SK-N-SH (cell line): ENCODE results near the gene PDGFB. TPM values are rescaled to one million over a fixed set of nuclear protein-coding genes. Genes with fewer than 3 reads are reported as not detected.

ENCODE experiments used
- CTCF ChIA-PET: fragments of 300-600, 350-600 bp; formaldehyde crosslinking; extraction: SDS; loops from one replicate; lab custom pipeline; 2021; lab: Yijun Ruan, JAX
- POLR2A ChIA-PET: fragments of 350-600 bp; sonication (Branson Sonifier 250); formaldehyde crosslinking; extraction: SDS; loops from one replicate; lab custom pipeline; 2020; ENCODE audit warnings: antibody characterized with exemption, inconsistent platforms; lab: Yijun Ruan, JAX
- DNase-seq: peaks from one replicate; pipeline ENCODE4 v3.0.0; 2012
- H2AFZ ChIP-seq: fragments of 200-600 bp; sonication (generic); 2 replicates; pipeline ENCODE4 v1.8.1; 2016; ENCODE audit warnings: antibody characterized with exemption, mild to moderate bottlenecking, low read depth
- H3F3A ChIP-seq: fragments of 200-600 bp; sonication (generic); replicated peaks from 2 replicates; pipeline ENCODE3; 2016; ENCODE audit warnings: antibody characterized with exemption, mild to moderate bottlenecking; ENCODE audit not compliant: insufficient read depth
- H3K27ac ChIP-seq, 2 experiments: fragments of 200-500 bp in 1 of 2; fragments of 200-600 bp in 1 of 2; sonication (Bioruptor generic) in 1 of 2; sonication (generic), shearing (Covaris generic) in 1 of 2; 2 replicates each; pipeline versions ENCODE4 v1.5.1 to v1.6.1; 2014 to 2016; ENCODE audit warnings: low read depth in 2 of 2, inconsistent platforms in 1 of 2, low read length in 1 of 2, mild to moderate bottlenecking in 1 of 2, mixed read lengths in 1 of 2
- H3K27me3 ChIP-seq: fragments of 200-600 bp; sonication (generic), shearing (Covaris generic); 2 replicates; pipeline ENCODE4 v1.6.1; 2016; ENCODE audit warnings: mixed run types; ENCODE audit not compliant: insufficient read depth
- H3K36me3 ChIP-seq, 2 experiments: fragments of 200-500 bp in 1 of 2; fragments of 200-600 bp in 1 of 2; sonication (Bioruptor generic) in 1 of 2; sonication (generic) in 1 of 2; replicated peaks in 1 of 2; 2 replicates each; pipeline versions ENCODE3 to v1.5.1; 2014 to 2016; ENCODE audit warnings: low read length in 1 of 2, mild to moderate bottlenecking in 1 of 2; ENCODE audit not compliant: insufficient read depth in 2 of 2, control insufficient read depth in 1 of 2
- H3K4me1 ChIP-seq, 2 experiments: fragments of 200-500 bp in 1 of 2; fragments of 200-600 bp in 1 of 2; sonication (Bioruptor generic) in 1 of 2; sonication (generic), shearing (Covaris generic) in 1 of 2; 2 replicates each; pipeline versions ENCODE4 v1.5.1 to v1.6.1; 2014 to 2016; ENCODE audit warnings: low read depth in 1 of 2, low read length in 1 of 2, mixed run types in 1 of 2; ENCODE audit not compliant: insufficient read depth in 2 of 2, control insufficient read depth in 1 of 2
- H3K4me2 ChIP-seq: fragments of 200-600 bp; sonication (generic), shearing (Covaris generic); 2 replicates; pipeline ENCODE4 v1.6.1; 2017; ENCODE audit warnings: mixed run types
- H3K4me3 ChIP-seq, 2 experiments: fragments of 200-500 bp in 1 of 2; fragments of 200-600 bp in 1 of 2; sonication (Bioruptor generic) in 1 of 2; sonication (generic), shearing (Covaris generic) in 1 of 2; 2 replicates each; pipeline versions ENCODE4 v1.5.1 to v1.8.1; 2014 to 2016; ENCODE audit warnings: low read depth in 2 of 2, inconsistent platforms in 1 of 2, low read length in 1 of 2, mild to moderate bottlenecking in 1 of 2, mixed read lengths in 1 of 2, moderate library complexity in 1 of 2
- H3K79me2 ChIP-seq: fragments of 200-600 bp; sonication (generic); 2 replicates; pipeline ENCODE4 v1.8.1; 2017; ENCODE audit warnings: mild to moderate bottlenecking; ENCODE audit not compliant: insufficient read depth
- H3K9ac ChIP-seq: fragments of 200-600 bp; sonication (generic); 2 replicates; pipeline ENCODE4 v1.6.1; 2017; ENCODE audit warnings: mixed run types
- H3K9me2 ChIP-seq: fragments of 200-600 bp; sonication (generic); 2 replicates; pipeline ENCODE4 v1.6.1; 2017; ENCODE audit warnings: mixed run types
- H3K9me3 ChIP-seq: fragments of 200-600 bp; sonication (generic); 2 replicates; pipeline ENCODE4 v1.6.1; 2017; ENCODE audit warnings: mixed run types, mild to moderate bottlenecking, moderate library complexity
- H4K20me1 ChIP-seq: fragments of 200-600 bp; sonication (generic); 2 replicates; pipeline ENCODE4 v1.6.1; 2017; ENCODE audit warnings: mild to moderate bottlenecking, mixed run types; ENCODE audit not compliant: insufficient read depth
- CTCF ChIP-seq: fragments of 200-600 bp; sonication (generic); IDR thresholded peaks from 2 replicates; pipeline ENCODE4 v1.6.1; 2017; ENCODE audit warnings: antibody characterized with exemption, mild to moderate bottlenecking, moderate library complexity
- EP300 ChIP-seq, 2 experiments: IDR thresholded peaks; 2 replicates each; pipeline versions ENCODE4 v1.4.0 to v1.6.1; 2012; ENCODE audit warnings: borderline replicate concordance in 1 of 2, low read depth in 1 of 2, low read length in 1 of 2
- FOXJ3 ChIP-seq: sonication (generic); formaldehyde crosslinking; IDR thresholded peaks from 2 replicates; pipeline ENCODE4 v1.5.1; 2020; ENCODE audit warnings: mild to moderate bottlenecking, missing genetic modification reagents
- MXI1 ChIP-seq: IDR thresholded peaks from 2 replicates; pipeline ENCODE4 v1.6.1; 2012; ENCODE audit warnings: mild to moderate bottlenecking, low read depth, low read length, improper control_type of control experiment
- NFIC ChIP-seq: IDR thresholded peaks from 2 replicates; pipeline ENCODE4 v1.4.0; 2012; ENCODE audit warnings: borderline replicate concordance
- NRF1 ChIP-seq: IDR thresholded peaks from 2 replicates; pipeline ENCODE4 v1.6.1; 2012; ENCODE audit warnings: low read depth, mild to moderate bottlenecking, low read length
- PBX3 ChIP-seq: IDR thresholded peaks from 2 replicates; pipeline ENCODE4; 2012
- RAD21 ChIP-seq: IDR thresholded peaks from 2 replicates; pipeline ENCODE4 v1.6.1; 2012; ENCODE audit warnings: mild to moderate bottlenecking, low read length
- RCOR1 ChIP-seq: fragments of 150-350 bp; IDR thresholded peaks from 2 replicates; pipeline ENCODE4 v1.6.1; 2017; ENCODE audit warnings: antibody characterized with exemption, low read length
- RFX5 ChIP-seq: IDR thresholded peaks from 2 replicates; pipeline ENCODE4 v1.6.1; 2012; ENCODE audit warnings: mild to moderate bottlenecking, improper control_type of control experiment, low read length
- TAF1 ChIP-seq: IDR thresholded peaks from 2 replicates; pipeline ENCODE4 v1.6.1; 2012; ENCODE audit warnings: low read depth, mild to moderate bottlenecking, low read length, moderate library complexity, borderline replicate concordance
- TCF12 ChIP-seq: IDR thresholded peaks from 2 replicates; pipeline ENCODE4 v1.4.0; 2012
- TEAD4 ChIP-seq: IDR thresholded peaks from 2 replicates; pipeline ENCODE4 v1.4.0; 2012; ENCODE audit warnings: mild to moderate bottlenecking, borderline replicate concordance; ENCODE audit not compliant: insufficient read depth
- WGBS: methylation state at CpG from one replicate; pipeline ENCODE4 v1.1.6; 2017; ENCODE audit warnings: low lambda C conversion rate; 5-methylcytosine and 5-hydroxymethylcytosine counted together
- polyA plus RNA-seq, 3 experiments: library from polyadenylated mRNA; depleted of rRNA; stranded (reverse); fragments of >200 nt; gene quantifications; 2 replicates each; pipeline ENCODE4 v1.2.3, GENCODE V29; 2012
- TF ChIP-seq, protein P1 (sequence below): IDR thresholded peaks from 2 replicates; pipeline ENCODE4 v1.4.0; 2012; ENCODE audit warnings: low read depth
- TF ChIP-seq, protein P2 (sequence below): fragments of 150-350 bp; IDR thresholded peaks from 2 replicates; pipeline ENCODE4 v1.6.1; 2016; ENCODE audit warnings: mild to moderate bottlenecking, low read depth, low read length

PDGFB gene
- polyA plus RNA-seq, 1 of the 3 experiments (the other 2 are of a cell fraction): 0.44 TPM

DNA sequence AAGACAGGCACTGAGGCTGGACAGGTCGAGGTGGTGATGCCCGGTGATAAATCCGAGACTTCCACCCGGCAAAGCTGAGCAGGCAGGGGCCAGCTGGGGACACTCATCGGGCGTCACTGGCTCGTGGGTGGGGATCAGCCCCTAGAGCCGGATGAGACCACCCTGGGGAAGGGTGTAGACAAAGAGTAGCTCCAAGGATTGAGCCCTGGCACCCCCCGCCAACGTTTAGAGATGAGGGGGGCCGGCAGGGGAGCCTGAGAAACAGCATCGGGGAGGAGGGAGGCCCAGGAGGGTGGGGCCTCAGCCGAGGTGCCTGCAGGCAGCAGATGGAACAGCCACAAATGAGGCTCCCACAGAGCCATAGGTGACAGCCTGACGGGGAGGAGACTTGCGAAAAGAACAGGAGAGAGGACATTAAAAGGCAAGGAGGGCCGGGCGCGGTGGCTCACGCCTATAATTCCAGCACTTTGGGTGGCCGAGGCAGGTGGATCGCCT is 64.9 kb downstream of the PDGFB start:
- H4K20me1 ChIP-seq: no peaks in the 10 kb centered on the region
- CTCF ChIA-PET: interaction anchor here (1.3 kb wide), 1 partner anchor 9 kb away, joined by 3 read pairs; no protein-coding TSS in a partner anchor
- H2AFZ ChIP-seq: no peak overlapping the region
- H3K4me1 ChIP-seq: peaks cover 0 to 5% of the 10 kb centered on the region in 2 experiments; a peak in 1 of 4 replicates
- peaks cover 4% of the 10 kb centered on the region for H3F3A ChIP-seq
- H3K79me2 ChIP-seq: no peaks in the 10 kb centered on the region
- 88% methylated on average over 18 of the region's 21 CpGs for WGBS
- DNase-seq: no peak
- no peaks in the 10 kb centered on the region for H3K27me3 ChIP-seq
- no peaks in the 10 kb centered on the region for H3K36me3 ChIP-seq
- POLR2A ChIA-PET: interaction anchor here (0.9 kb wide), 1 partner anchor 140 kb away, joined by 3 read pairs; the partner anchor contains the start of gene RPL3
- no peaks in the 10 kb centered on the region for H3K9me2 ChIP-seq
- no peak overlapping the region for H3K9ac ChIP-seq
- TF ChIP-seq, protein P1, sequence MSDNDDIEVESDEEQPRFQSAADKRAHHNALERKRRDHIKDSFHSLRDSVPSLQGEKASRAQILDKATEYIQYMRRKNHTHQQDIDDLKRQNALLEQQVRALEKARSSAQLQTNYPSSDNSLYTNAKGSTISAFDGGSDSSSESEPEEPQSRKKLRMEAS: no peak
- no peak for TF ChIP-seq TAF1
- TF ChIP-seq EP300 (IDR thresholded peaks at IDR 0.05; ENCODE audit: borderline replicate concordance in 1 of 2, low read depth in 1 of 2, low read length in 1 of 2): no peak
- TF ChIP-seq MXI1: no peak
- TF ChIP-seq NFIC: no peak
- TF ChIP-seq, protein P2, sequence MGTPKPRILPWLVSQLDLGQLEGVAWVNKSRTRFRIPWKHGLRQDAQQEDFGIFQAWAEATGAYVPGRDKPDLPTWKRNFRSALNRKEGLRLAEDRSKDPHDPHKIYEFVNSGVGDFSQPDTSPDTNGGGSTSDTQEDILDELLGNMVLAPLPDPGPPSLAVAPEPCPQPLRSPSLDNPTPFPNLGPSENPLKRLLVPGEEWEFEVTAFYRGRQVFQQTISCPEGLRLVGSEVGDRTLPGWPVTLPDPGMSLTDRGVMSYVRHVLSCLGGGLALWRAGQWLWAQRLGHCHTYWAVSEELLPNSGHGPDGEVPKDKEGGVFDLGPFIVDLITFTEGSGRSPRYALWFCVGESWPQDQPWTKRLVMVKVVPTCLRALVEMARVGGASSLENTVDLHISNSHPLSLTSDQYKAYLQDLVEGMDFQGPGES: no peak
- TF ChIP-seq TCF12: no peak
- no peak for TF ChIP-seq PBX3
- no peak for TF ChIP-seq NRF1
- no peak for TF ChIP-seq FOXJ3
- no peak for TF ChIP-seq CTCF
- TF ChIP-seq RFX5: no peak
- no peak for TF ChIP-seq TEAD4
- no peak for TF ChIP-seq RCOR1
- no peak for TF ChIP-seq RAD21
- TF ChIP-seq, all 33 proteins: peak for 0
- Histone ChIP-seq H3K4me3 (no peak overlapping the region), H3K9me3 (no peaks in the 10 kb centered on the region), H3K27ac (no peak overlapping the region), H3K4me2 (no peak overlapping the region)
